Measurements from ENCODE around the gene TUBGCP2.

The TUBGCP2 gene

GRCh38 chr10:133255323-133255722 lies 53.3 kb downstream of the TUBGCP2 start:
- Histone ChIP-seq H3K4me3 (replicated peaks; ENCODE audit: low read depth, low read length) (no peak overlapping the region), H3K36me3 (ENCODE audit: control insufficient read depth, insufficient read depth, low read length) (no peaks in the 10 kb centered on the region), H3K27me3 (replicated peaks; ENCODE audit: control insufficient read depth, insufficient read depth, low read length) (no peaks in the 10 kb centered on the region)
- TF ChIP-seq, protein P1, sequence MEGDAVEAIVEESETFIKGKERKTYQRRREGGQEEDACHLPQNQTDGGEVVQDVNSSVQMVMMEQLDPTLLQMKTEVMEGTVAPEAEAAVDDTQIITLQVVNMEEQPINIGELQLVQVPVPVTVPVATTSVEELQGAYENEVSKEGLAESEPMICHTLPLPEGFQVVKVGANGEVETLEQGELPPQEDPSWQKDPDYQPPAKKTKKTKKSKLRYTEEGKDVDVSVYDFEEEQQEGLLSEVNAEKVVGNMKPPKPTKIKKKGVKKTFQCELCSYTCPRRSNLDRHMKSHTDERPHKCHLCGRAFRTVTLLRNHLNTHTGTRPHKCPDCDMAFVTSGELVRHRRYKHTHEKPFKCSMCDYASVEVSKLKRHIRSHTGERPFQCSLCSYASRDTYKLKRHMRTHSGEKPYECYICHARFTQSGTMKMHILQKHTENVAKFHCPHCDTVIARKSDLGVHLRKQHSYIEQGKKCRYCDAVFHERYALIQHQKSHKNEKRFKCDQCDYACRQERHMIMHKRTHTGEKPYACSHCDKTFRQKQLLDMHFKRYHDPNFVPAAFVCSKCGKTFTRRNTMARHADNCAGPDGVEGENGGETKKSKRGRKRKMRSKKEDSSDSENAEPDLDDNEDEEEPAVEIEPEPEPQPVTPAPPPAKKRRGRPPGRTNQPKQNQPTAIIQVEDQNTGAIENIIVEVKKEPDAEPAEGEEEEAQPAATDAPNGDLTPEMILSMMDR (IDR thresholded peaks at IDR 0.05; ENCODE audit: insufficient read depth, low read length, poor library complexity, severe bottlenecking) = no peak
- no peak for DNase-seq (ENCODE audit: extremely low read depth, insufficient read length)

DNA sequence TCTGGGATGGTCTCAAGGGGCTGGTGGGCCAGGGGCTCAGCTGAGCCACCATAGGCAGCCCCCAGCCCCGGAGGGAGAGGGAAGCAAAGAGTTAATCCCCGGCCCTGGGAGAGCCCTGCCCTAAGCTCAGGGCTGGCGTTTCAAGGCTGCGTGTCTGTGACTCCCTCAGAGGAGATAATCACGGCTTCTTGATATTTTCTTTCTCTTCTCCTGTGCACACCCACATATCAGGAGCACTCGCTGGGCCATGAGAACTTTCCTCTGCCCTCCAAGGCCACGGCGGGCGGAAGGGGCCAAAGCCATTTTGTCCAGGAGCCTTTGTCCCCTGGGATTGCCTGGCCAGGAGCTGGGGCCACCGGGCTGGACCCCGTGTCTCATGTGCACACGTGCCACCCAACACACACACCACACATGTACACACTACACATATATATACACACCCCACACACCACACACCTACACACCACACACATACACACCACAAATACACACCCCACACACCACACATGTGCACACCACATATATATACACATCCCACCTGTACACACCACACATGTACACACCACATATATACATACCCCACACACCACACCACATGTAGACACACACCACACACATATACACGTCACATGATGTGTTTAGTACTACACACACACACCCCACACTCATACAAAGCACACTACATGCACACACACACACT lies 54.1 kb downstream of the TUBGCP2 start:
- TF ChIP-seq, protein P1 (IDR thresholded peaks at IDR 0.05; ENCODE audit: insufficient read depth, low read length, poor library complexity, severe bottlenecking) = no peak
- no peak overlapping the region for H3K4me3 ChIP-seq (replicated peaks; ENCODE audit: low read depth, low read length)
- H3K36me3 ChIP-seq (ENCODE audit: control insufficient read depth, insufficient read depth, low read length) = no peaks in the 10 kb centered on the region
- no peaks in the 10 kb centered on the region; the same call in 1 of the 2 replicates for H3K27me3 ChIP-seq (replicated peaks; ENCODE audit: control insufficient read depth, insufficient read depth, low read length)
- no peak for DNase-seq (ENCODE audit: extremely low read depth, insufficient read length)

DNA sequence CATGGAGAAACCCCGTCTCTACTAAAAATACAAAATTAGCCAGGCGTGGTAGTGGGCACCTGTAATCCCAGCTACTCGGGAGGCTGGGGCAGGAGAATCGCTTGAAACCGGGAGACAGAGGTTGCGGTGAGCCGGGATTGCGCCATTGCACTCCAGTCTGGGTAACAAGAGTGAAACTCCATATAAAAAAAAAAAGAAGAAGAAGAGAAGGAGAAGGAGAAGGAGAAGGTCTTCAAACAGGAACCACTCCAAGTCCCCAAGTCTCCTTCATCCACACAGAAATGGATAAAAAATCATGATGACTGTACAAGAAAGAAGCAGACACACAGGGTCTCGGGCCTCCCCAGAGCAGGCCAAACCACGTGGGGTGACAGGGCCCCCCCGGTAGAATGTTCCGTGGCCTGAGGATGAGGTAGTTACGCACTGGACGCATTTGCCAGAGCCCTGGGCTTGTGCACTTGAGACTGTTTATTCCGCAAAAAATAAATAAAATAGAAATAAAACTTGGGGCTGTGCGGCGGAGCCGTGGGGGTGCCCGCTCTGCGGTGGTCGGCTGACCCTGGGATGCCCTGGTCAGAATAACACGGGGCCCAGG lies 55.2 kb downstream of the TUBGCP2 start:
- H3K27me3 ChIP-seq (replicated peaks; ENCODE audit: control insufficient read depth, insufficient read depth, low read length) = no peaks in the 10 kb centered on the region; the same call in 1 of the 2 replicates
- H3K36me3 ChIP-seq (ENCODE audit: control insufficient read depth, insufficient read depth, low read length) = no peaks in the 10 kb centered on the region
- DNase-seq (ENCODE audit: extremely low read depth, insufficient read length) = no peak
- no peak overlapping the region for H3K4me3 ChIP-seq (replicated peaks; ENCODE audit: low read depth, low read length)
- TF ChIP-seq, protein P1 (IDR thresholded peaks at IDR 0.05; ENCODE audit: insufficient read depth, low read length, poor library complexity, severe bottlenecking) = no peak

DNA sequence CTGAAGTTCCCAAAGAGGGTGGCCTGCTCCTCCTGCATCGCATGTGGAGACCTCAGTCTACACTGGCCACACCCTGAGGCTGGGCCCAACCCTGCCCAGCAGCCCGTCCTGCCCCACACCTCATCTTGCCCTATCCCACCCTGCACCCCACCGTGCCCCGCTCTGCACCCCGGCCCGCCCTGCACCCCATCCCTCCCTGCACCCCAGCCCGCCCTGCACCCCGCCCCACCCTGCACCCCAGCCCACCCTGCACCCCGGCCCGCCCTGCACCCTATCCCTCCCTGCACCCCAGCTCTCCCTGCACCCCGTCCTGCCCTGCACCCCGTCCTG lies 56.5 kb downstream of the TUBGCP2 start:
- no peak for DNase-seq (ENCODE audit: extremely low read depth, insufficient read length)
- TF ChIP-seq, protein P1 (IDR thresholded peaks at IDR 0.05; ENCODE audit: insufficient read depth, low read length, poor library complexity, severe bottlenecking) = no peak
- H3K27me3 ChIP-seq (replicated peaks; ENCODE audit: control insufficient read depth, insufficient read depth, low read length) = no peaks in the 10 kb centered on the region; the same call in 1 of the 2 replicates
- no peaks in the 10 kb centered on the region for H3K36me3 ChIP-seq (ENCODE audit: control insufficient read depth, insufficient read depth, low read length)
- H3K4me3 ChIP-seq (replicated peaks; ENCODE audit: low read depth, low read length) = no peak overlapping the region

GRCh38 chr10:133251388-133252222 lies 57.1 kb downstream of the TUBGCP2 start:
- Histone ChIP-seq H3K4me3 (replicated peaks; ENCODE audit: low read depth, low read length) (no peak overlapping the region), H3K36me3 (ENCODE audit: control insufficient read depth, insufficient read depth, low read length) (no peaks in the 10 kb centered on the region), H3K27me3 (replicated peaks; ENCODE audit: control insufficient read depth, insufficient read depth, low read length) (no peaks in the 10 kb centered on the region; the same call in 1 of the 2 replicates)
- no peak for DNase-seq (ENCODE audit: extremely low read depth, insufficient read length)
- TF ChIP-seq, protein P1 (IDR thresholded peaks at IDR 0.05; ENCODE audit: insufficient read depth, low read length, poor library complexity, severe bottlenecking) = no peak
